Thyroid gland (tissue), 4 donors: ENCODE measurements around the gene GRM7. TPM values are rescaled to one million over a fixed set of nuclear protein-coding genes. Genes with fewer than 3 reads are reported as not detected.

Experiments
- DNase-seq, 2 donors: peaks; one replicate each; pipeline ENCODE4 v3.0.0-alpha.2; 2019
- H3K27ac ChIP-seq, 3 donors: fragments of 200-600 bp; sonication (generic); 1 replicate in 2 of 3; 2 replicates in 1 of 3; pipeline ENCODE4 v1.5.1; 2016 to 2019; ENCODE audit warnings: mild to moderate bottlenecking in 1 of 3, moderate library complexity in 1 of 3
- H3K27me3 ChIP-seq: fragments of 200-600 bp; sonication (generic); one replicate; pipeline ENCODE4 v1.5.1; 2019
- H3K36me3 ChIP-seq, 2 donors: fragments of 200-600 bp; sonication (generic); one replicate each; pipeline ENCODE4 v1.5.1; 2016 to 2019
- H3K4me1 ChIP-seq, 2 donors: fragments of 200-600 bp; sonication (generic); one replicate each; pipeline ENCODE4 v1.5.1; 2017 to 2019
- H3K4me3 ChIP-seq, 3 donors: fragments of 200-600 bp; sonication (generic); replicated peaks in 1 of 3; 1 replicate in 2 of 3; 2 replicates in 1 of 3; pipeline ENCODE4 v1.5.1; 2016; ENCODE audit warnings: mild to moderate bottlenecking in 1 of 3
- H3K9me3 ChIP-seq: fragments of 200-600 bp; sonication (generic); one replicate; pipeline ENCODE4 v1.5.1; 2017
- POLR2A ChIP-seq, 2 donors: fragments of 450-650 bp; IDR thresholded peaks; one replicate each; pipeline ENCODE4 v1.6.1; 2017; ENCODE audit warnings: antibody characterized with exemption in 2 of 2, mild to moderate bottlenecking in 2 of 2, moderate library complexity in 1 of 2
- WGBS, 2 donors: methylation state at CpG; one replicate each; pipeline ENCODE4 v1.1.5; 2017; 5-methylcytosine and 5-hydroxymethylcytosine counted together
- intact Hi-C: fragments of 100-400 bp; cut with DNase I; formaldehyde crosslinking; loops from one replicate; pipeline ENCODE4 v1.15.1; 2023
- total RNA-seq, 4 donors: library from RNA; depleted of rRNA; stranded (reverse); fragments of >200 nt; gene quantifications; one replicate each; pipeline ENCODE4 v1.2.3, GENCODE V29; 2016
- TF ChIP-seq, protein P1 (sequence below), 6 experiments: fragments of 200-600 bp in 3 of 6; fragments of 450-650 bp in 3 of 6; sonication (generic) in 3 of 6; IDR thresholded peaks; one replicate each; pipeline ENCODE4 v1.5.1; 2016 to 2019; ENCODE audit warnings: antibody characterized with exemption in 6 of 6, mild to moderate bottlenecking in 2 of 6, inconsistent platforms in 1 of 6, moderate library complexity in 1 of 6

Gene GRM7
- total RNA-seq, 4 donors from 2014 or later, result 0.11 to 0.81 (median 0.60) TPM

DNA sequence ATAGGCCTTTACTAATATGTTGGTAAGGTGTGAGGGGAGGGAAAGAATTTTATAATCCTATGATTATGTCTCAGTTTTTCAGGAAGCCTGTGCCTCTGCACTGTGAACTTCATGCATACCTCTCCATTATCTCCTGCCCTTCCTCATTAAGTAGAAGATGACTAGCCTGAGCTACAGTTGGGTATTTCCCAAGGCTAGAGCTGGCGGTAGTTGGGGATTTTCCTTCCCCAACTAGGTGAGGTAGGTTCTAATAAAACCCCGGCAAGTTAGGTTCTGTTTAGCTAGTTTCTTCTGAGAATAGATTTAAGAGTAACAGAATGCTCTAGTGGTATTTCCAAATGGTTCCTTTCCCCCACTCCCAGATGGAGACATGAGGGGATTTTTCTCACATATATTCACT lies 414.5 kb downstream of the GRM7 start:
- no peak overlapping the region for H3K4me3 ChIP-seq
- 79 to 81% methylated on average over 2 of the region's 2 CpGs for WGBS, 2 donors
- intact Hi-C loops, result no loop called here
- TF ChIP-seq POLR2A (IDR thresholded peaks at IDR 0.05), result no peak
- TF ChIP-seq, protein P1, sequence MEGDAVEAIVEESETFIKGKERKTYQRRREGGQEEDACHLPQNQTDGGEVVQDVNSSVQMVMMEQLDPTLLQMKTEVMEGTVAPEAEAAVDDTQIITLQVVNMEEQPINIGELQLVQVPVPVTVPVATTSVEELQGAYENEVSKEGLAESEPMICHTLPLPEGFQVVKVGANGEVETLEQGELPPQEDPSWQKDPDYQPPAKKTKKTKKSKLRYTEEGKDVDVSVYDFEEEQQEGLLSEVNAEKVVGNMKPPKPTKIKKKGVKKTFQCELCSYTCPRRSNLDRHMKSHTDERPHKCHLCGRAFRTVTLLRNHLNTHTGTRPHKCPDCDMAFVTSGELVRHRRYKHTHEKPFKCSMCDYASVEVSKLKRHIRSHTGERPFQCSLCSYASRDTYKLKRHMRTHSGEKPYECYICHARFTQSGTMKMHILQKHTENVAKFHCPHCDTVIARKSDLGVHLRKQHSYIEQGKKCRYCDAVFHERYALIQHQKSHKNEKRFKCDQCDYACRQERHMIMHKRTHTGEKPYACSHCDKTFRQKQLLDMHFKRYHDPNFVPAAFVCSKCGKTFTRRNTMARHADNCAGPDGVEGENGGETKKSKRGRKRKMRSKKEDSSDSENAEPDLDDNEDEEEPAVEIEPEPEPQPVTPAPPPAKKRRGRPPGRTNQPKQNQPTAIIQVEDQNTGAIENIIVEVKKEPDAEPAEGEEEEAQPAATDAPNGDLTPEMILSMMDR (IDR thresholded peaks at IDR 0.05), result no peak
- H3K27me3 ChIP-seq, result no peaks in the 10 kb centered on the region
- no peak for DNase-seq
- peaks cover 6 to 7% of the 10 kb centered on the region in 2 donors for H3K4me1 ChIP-seq
- no peaks in the 10 kb centered on the region for H3K9me3 ChIP-seq
- no peak overlapping the region for H3K27ac ChIP-seq
- H3K36me3 ChIP-seq, result no peaks in the 10 kb centered on the region

GRCh38 chr3:7280318-7280717 lies 419.4 kb downstream of the GRM7 start:
- H3K27me3 ChIP-seq, result no peaks in the 10 kb centered on the region
- no peaks in the 10 kb centered on the region for H3K4me1 ChIP-seq
- no peaks in the 10 kb centered on the region for H3K9me3 ChIP-seq
- intact Hi-C loops, result no loop called here
- no peak for TF ChIP-seq POLR2A (IDR thresholded peaks at IDR 0.05)
- TF ChIP-seq, protein P1 (IDR thresholded peaks at IDR 0.05), result no peak
- H3K4me3 ChIP-seq, result no peak overlapping the region
- WGBS, 2 donors, result 89 to 95% methylated on average over 4 of the region's 4 CpGs
- no peak overlapping the region for H3K27ac ChIP-seq
- DNase-seq, result no peak
- H3K36me3 ChIP-seq, result no peaks in the 10 kb centered on the region

GRCh38 chr3:7282988-7283387 lies 422.1 kb downstream of the GRM7 start:
- intact Hi-C loops, result no loop called here

DNA sequence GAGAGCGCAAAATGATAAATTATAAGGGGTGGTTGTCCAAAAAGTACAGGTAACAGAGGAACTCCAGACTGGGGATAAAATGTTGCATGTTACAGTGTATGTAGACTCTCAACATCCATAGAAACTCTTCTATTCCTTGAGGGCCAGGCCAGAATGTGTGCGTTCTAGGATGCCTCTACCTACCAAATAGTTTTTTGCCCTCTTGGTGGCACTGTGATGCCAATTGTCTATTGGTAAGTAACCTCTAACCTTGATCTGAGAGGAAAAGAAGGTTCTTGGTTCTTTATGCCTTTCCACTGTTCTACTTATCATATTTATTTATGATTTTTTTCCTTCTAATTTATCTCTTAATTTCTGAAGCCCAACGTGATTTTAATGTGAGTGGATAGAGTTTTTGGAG lies 424.6 kb downstream of the GRM7 start:
- Histone ChIP-seq H3K9me3 (no peaks in the 10 kb centered on the region), H3K4me3 (no peak overlapping the region), H3K27me3 (no peaks in the 10 kb centered on the region), H3K4me1 (no peaks in the 10 kb centered on the region), H3K27ac (no peak overlapping the region), H3K36me3 (no peaks in the 10 kb centered on the region)
- intact Hi-C loops, result no loop called here
- 76 to 80% methylated on average over 3 of the region's 3 CpGs for WGBS, 2 donors
- no peak for DNase-seq
- TF ChIP-seq, protein P1 (IDR thresholded peaks at IDR 0.05), result peak in 3 of 6 experiments; percentile 19 to 36 (median 32)
- TF ChIP-seq POLR2A (IDR thresholded peaks at IDR 0.05), result no peak

More at GRCh38 chr3:7282988-7283387, 422.1 kb downstream of the GRM7 start:
- Histone ChIP-seq H3K9me3 (no peaks in the 10 kb centered on the region), H3K27ac (no peak overlapping the region), H3K4me3 (no peak overlapping the region), H3K27me3 (no peaks in the 10 kb centered on the region), H3K36me3 (no peaks in the 10 kb centered on the region), H3K4me1 (no peaks in the 10 kb centered on the region)
- TF ChIP-seq, protein P1 (IDR thresholded peaks at IDR 0.05), result no peak
- no peak for TF ChIP-seq POLR2A (IDR thresholded peaks at IDR 0.05)
- DNase-seq, result no peak
- 82 to 90% methylated on average over 4 of the region's 4 CpGs for WGBS, 2 donors

GRCh38 chr3:7288133-7288532 lies 427.2 kb downstream of the GRM7 start:
- H3K4me3 ChIP-seq, result no peak overlapping the region
- H3K36me3 ChIP-seq, result no peaks in the 10 kb centered on the region
- no peaks in the 10 kb centered on the region for H3K9me3 ChIP-seq
- no peaks in the 10 kb centered on the region for H3K4me1 ChIP-seq
- 77 to 92% methylated on average over 3 of the region's 3 CpGs for WGBS, 2 donors
- no peak for TF ChIP-seq POLR2A (IDR thresholded peaks at IDR 0.05)
- TF ChIP-seq, protein P1 (IDR thresholded peaks at IDR 0.05), result no peak
- DNase-seq, result no peak
- intact Hi-C loops, result no loop called here
- no peaks in the 10 kb centered on the region for H3K27me3 ChIP-seq
- no peak overlapping the region for H3K27ac ChIP-seq
